ENCODE data around the gene NSUN7.

Gene NSUN7

GRCh38 chr4:40755616-40756015, 5.9 kb downstream of the NSUN7 start:
- CTCF ChIA-PET, result interaction anchor here (0.6 kb wide), 1 partner anchor 564 kb away, joined by 7 read pairs; no protein-coding TSS in a partner anchor
- POLR2A ChIA-PET, result no interaction called here
- DNase-seq (ENCODE audit: extremely low spot score), result no peak
- no peak for TF ChIP-seq NFRKB (IDR thresholded peaks at IDR 0.05)
- no peak for TF ChIP-seq ZNF384 (IDR thresholded peaks at IDR 0.05)
- no peak for TF ChIP-seq SP1 (IDR thresholded peaks at IDR 0.05)
- TF ChIP-seq BHLHE40 (IDR thresholded peaks at IDR 0.05; ENCODE audit: borderline replicate concordance), result no peak
- no peak for TF ChIP-seq FOXK2 (IDR thresholded peaks at IDR 0.05)
- TF ChIP-seq CTBP1 (IDR thresholded peaks at IDR 0.05; ENCODE audit: borderline replicate concordance), result no peak
- no peak for TF ChIP-seq ELF4 (IDR thresholded peaks at IDR 0.05)
- no peak for TF ChIP-seq LEF1 (IDR thresholded peaks at IDR 0.05; ENCODE audit: borderline replicate concordance)
- no peak for TF ChIP-seq SUZ12 (IDR thresholded peaks at IDR 0.05)
- TF ChIP-seq FOXA1 (IDR thresholded peaks at IDR 0.05), result no peak
- TF ChIP-seq, protein P1, sequence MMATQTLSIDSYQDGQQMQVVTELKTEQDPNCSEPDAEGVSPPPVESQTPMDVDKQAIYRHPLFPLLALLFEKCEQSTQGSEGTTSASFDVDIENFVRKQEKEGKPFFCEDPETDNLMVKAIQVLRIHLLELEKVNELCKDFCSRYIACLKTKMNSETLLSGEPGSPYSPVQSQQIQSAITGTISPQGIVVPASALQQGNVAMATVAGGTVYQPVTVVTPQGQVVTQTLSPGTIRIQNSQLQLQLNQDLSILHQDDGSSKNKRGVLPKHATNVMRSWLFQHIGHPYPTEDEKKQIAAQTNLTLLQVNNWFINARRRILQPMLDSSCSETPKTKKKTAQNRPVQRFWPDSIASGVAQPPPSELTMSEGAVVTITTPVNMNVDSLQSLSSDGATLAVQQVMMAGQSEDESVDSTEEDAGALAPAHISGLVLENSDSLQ (IDR thresholded peaks at IDR 0.05), result no peak

GRCh38 chr4:40763228-40763716, 13.5 kb downstream of the NSUN7 start:
- POLR2A ChIA-PET, result no interaction called here
- TF ChIP-seq FOXK2 (IDR thresholded peaks at IDR 0.05) (no peak), TARDBP (IDR thresholded peaks at IDR 0.05) (no peak), ARNT (IDR thresholded peaks at IDR 0.05) (no peak), L3MBTL2 (conservative IDR thresholded peaks at IDR 0.05) (no peak), SUZ12 (IDR thresholded peaks at IDR 0.05) (no peak), ZNF384 (IDR thresholded peaks at IDR 0.05) (no peak), LEF1 (IDR thresholded peaks at IDR 0.05; ENCODE audit: borderline replicate concordance) (no peak), SP1 (IDR thresholded peaks at IDR 0.05) (no peak), CTBP1 (IDR thresholded peaks at IDR 0.05; ENCODE audit: borderline replicate concordance) (no peak), FOXM1 (IDR thresholded peaks at IDR 0.05; ENCODE audit: borderline replicate concordance) (no peak), NFRKB (IDR thresholded peaks at IDR 0.05) (no peak), FOXA1 (IDR thresholded peaks at IDR 0.05) (no peak), HDGF (IDR thresholded peaks at IDR 0.05; ENCODE audit: borderline replicate concordance) (no peak), BHLHE40 (IDR thresholded peaks at IDR 0.05; ENCODE audit: borderline replicate concordance) (no peak)
- TF ChIP-seq, protein P1 (IDR thresholded peaks at IDR 0.05), result no peak
- CTCF ChIA-PET, result no interaction called here
- no peak for DNase-seq (ENCODE audit: extremely low spot score)

GRCh38 chr4:40769266-40769665, 19.5 kb downstream of the NSUN7 start:
- no peak for DNase-seq (ENCODE audit: extremely low spot score)
- ChIA-PET POLR2A (no interaction called here), CTCF (no interaction called here)
- TF ChIP-seq L3MBTL2 (conservative IDR thresholded peaks at IDR 0.05) (no peak), FOXA1 (IDR thresholded peaks at IDR 0.05) (no peak), NFRKB (IDR thresholded peaks at IDR 0.05) (no peak), FOXM1 (IDR thresholded peaks at IDR 0.05; ENCODE audit: borderline replicate concordance) (no peak), CTBP1 (IDR thresholded peaks at IDR 0.05; ENCODE audit: borderline replicate concordance) (no peak), ARNT (IDR thresholded peaks at IDR 0.05) (no peak)
- TF ChIP-seq, protein P1 (IDR thresholded peaks at IDR 0.05), result peak; percentile 21; the same call in 1 of the 2 replicates

GRCh38 chr4:40778090-40778489, 28.3 kb downstream of the NSUN7 start:
- CTCF ChIA-PET, result no interaction called here
- TF ChIP-seq ELF4 (IDR thresholded peaks at IDR 0.05) (no peak), NFRKB (IDR thresholded peaks at IDR 0.05) (no peak)
- POLR2A ChIA-PET, result no interaction called here
- no peak for DNase-seq (ENCODE audit: extremely low spot score)

GRCh38 chr4:40782876-40783275, 33.1 kb downstream of the NSUN7 start:
- ChIA-PET CTCF (interaction anchor here (1.1 kb wide), 1 partner anchor 14 kb away, joined by 3 read pairs; no protein-coding TSS in a partner anchor), POLR2A (no interaction called here)
- TF ChIP-seq ARNT (IDR thresholded peaks at IDR 0.05) (no peak), ZNF384 (IDR thresholded peaks at IDR 0.05) (no peak), LEF1 (IDR thresholded peaks at IDR 0.05; ENCODE audit: borderline replicate concordance) (no peak), ELF4 (IDR thresholded peaks at IDR 0.05) (no peak), L3MBTL2 (conservative IDR thresholded peaks at IDR 0.05) (no peak), SP1 (IDR thresholded peaks at IDR 0.05) (no peak), BHLHE40 (IDR thresholded peaks at IDR 0.05; ENCODE audit: borderline replicate concordance) (no peak)
- TF ChIP-seq, protein P1 (IDR thresholded peaks at IDR 0.05), result no peak
- DNase-seq (ENCODE audit: extremely low spot score), result no peak

DNA sequence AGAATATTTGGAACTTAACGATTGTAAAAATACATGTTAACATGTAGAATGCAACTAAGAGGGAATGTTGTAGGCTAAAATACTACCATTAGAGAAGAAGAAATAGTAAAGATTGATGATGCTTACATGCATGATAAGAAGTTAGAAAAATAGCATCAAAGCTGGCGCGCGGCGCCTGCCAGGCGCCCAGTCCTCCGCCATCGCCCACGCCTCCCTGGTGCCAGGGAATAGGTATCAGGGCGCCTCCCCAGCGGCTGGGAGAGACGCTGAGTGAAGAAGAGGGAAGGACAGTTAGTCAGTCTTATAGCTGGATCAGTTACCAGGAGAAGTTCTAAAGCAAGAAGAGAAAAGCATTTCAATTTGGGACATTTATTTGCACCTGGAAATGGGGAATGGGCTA, 36.0 kb downstream of the NSUN7 start:
- CTCF ChIA-PET, result no interaction called here
- no peak for DNase-seq (ENCODE audit: extremely low spot score)
- POLR2A ChIA-PET, result no interaction called here
- TF ChIP-seq FOXM1 (IDR thresholded peaks at IDR 0.05; ENCODE audit: borderline replicate concordance) (no peak), ELF4 (IDR thresholded peaks at IDR 0.05) (no peak), LEF1 (IDR thresholded peaks at IDR 0.05; ENCODE audit: borderline replicate concordance) (no peak), CTBP1 (IDR thresholded peaks at IDR 0.05; ENCODE audit: borderline replicate concordance) (no peak), HDGF (IDR thresholded peaks at IDR 0.05; ENCODE audit: borderline replicate concordance) (no peak), SUZ12 (IDR thresholded peaks at IDR 0.05) (no peak), FOXA1 (IDR thresholded peaks at IDR 0.05) (no peak)
